Stimulated activated CD4-positive, alpha-beta T cell treated with anti-CD3 and anti-CD28 coated beads, Interleukin-15, amount 100 ng/mL, for 48 hours (primary cell): ENCODE results near the gene CEP89.
"Not testable (repeated sequence)": the region's sequence is repeated elsewhere in the genome, so short reads cannot be mapped to it uniquely, and the experiment has no call there.

Experiments used
- DNase-seq, 2 donors: peaks; one replicate each; pipeline ENCODE4 v3.0.0-alpha.2; 2020; ENCODE audit warnings: low read depth in 2 of 2

CEP89 gene

DNA sequence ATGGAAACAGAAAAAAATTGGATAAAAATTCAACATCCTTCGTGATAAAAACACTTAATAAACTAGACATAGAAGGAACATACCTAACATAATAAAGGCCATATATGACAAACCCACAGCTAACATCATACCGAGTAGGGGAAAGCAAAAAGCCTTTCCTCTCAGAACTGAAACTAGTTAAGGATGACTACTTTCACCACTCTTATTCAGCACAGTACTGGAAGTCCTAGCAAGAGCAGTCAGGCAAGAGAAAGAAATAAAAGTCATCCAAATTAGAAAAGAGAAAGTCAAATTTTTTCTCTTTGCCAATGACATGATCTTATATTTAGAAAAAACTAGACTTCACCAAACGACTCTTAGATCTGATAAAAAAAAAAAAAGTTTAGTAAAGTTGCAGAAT, 76.4 kb downstream of the CEP89 start:
- DNase-seq, result no peak

DNA sequence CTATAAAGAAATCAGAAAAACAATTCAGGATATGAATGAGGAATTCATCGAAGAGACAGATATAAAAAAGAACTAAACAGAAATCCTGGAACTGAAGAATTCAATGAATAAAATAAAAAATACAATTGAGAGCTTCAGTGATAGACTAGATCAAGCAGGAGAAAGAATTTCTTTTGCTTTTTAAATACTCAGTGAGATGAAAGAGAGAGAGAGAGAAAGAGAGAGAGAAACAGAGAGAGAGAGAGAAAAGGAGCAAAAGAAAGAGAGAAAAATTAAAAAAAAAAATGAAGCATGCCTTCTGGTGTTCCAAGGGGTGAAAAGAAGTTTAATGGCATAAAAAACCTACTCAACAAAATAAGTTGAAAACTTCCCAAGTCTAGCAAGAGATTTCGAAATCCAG, 80.1 kb downstream of the CEP89 start:
- DNase-seq, result no peak

DNA sequence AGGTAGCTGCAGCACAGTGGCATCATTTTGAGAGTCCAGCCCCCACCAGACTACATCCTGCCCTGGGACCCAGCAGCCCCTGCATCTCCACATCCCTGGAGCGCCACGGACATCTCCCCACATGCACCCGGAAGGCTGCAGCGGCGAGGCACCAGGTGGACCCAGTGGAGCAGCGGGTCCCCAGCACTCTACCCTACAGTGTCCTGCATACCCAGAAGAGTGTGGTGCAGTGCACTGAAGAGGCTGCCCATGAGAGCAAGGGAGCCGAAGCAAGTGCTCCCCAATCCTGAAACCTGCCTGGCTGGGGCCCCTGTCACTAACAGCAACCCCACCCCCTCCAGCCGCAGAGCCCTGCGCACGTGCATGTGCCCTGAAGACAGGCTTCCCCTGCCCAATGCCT, 80.9 kb downstream of the CEP89 start:
- no peak for DNase-seq

DNA sequence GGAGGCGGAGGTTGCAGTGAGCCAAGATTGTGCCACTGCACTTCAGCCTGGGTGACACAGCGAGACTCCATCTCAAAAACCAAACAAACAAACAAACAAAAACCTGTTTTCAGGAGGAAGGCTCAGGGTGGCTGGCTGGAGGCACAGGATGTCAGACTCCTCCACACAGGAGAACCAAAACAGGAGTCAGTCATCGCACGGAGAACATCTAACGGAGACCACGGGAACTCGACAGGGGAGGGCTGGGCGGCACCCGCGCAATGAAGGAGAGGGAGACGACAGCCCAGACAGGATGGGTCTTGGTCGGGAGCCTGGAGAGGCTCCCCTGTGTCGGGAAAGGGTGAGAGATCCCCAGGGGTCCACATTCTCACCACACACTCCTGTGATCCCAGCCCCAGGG, 81.4 kb downstream of the CEP89 start:
- no peak for DNase-seq

- DNase-seq, result no peak
Observed at GRCh38 chr19:32889137-32889934, 82.4 kb downstream of the CEP89 start.

GRCh38 chr19:32887572-32888215, 84.1 kb downstream of the CEP89 start:
- no peak for DNase-seq

DNA sequence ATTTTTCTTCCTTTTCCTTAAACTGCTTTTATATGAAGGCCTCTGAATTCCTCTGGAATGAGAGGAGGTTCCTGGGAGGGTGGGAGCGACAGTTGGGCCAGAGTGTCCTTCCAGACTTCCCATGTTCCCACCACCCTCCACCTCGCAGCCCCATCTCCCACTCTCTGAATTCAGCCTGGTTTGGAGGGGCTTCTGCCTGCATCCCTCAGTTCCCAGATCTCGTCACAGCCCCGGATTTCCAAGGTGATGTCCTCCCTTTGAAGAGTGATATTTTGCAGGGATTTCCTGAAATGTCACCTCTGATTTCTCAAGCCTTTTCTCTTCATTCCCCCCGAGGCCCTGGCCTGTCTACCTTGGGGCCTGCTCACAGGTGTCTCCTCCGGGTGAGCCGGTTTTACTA, 85.5 kb downstream of the CEP89 start:
- DNase-seq, result no peak

- not testable (repeated sequence) for DNase-seq
Observed at GRCh38 chr19:32885255-32885654, 86.5 kb downstream of the CEP89 start.

- DNase-seq, result no peak
Observed at GRCh38 chr19:32881766-32882165, 90.0 kb downstream of the CEP89 start.

DNA sequence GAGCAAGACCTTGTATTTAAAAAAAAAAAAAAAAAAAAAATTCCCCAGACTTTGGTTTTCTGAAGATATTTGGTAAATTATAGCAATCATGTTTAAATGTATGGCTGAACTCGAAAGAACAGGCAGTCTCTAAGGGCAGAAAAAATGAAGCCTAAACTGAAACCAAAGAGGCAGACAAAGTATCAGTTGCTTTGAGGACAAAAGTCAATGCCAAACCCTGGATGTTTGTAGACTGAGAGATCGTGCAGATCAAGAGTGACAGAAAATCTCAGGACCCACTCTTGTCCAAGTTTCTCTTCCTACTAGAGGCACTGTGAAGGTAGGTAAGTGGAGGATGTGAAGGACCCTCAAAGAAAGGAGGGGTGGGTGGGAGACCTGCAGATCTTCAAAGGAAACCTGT, 91.1 kb downstream of the CEP89 start:
- no peak for DNase-seq

GRCh38 chr19:32879741-32880140, 92.0 kb downstream of the CEP89 start:
- DNase-seq, result no peak

DNA sequence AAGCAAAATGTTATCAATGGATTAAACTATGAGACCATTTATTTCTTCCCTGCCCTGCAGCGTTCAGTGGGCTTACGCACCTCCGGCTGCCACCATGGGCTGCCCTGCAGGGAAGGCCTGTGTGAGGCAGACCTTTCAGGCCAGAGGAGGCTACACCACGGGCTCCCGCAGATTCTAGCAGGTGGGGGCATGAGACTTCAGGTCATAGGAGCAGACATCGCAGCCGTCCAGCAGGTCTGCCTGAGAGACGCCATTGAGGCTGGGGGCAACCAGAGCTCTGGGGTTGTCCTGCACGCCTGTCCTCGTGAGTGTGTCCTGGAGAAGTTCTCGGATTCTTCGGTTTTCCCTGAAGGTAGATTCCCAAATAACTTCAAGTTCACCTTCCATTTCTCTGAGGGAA, 92.8 kb downstream of the CEP89 start:
- DNase-seq, result no peak

DNA sequence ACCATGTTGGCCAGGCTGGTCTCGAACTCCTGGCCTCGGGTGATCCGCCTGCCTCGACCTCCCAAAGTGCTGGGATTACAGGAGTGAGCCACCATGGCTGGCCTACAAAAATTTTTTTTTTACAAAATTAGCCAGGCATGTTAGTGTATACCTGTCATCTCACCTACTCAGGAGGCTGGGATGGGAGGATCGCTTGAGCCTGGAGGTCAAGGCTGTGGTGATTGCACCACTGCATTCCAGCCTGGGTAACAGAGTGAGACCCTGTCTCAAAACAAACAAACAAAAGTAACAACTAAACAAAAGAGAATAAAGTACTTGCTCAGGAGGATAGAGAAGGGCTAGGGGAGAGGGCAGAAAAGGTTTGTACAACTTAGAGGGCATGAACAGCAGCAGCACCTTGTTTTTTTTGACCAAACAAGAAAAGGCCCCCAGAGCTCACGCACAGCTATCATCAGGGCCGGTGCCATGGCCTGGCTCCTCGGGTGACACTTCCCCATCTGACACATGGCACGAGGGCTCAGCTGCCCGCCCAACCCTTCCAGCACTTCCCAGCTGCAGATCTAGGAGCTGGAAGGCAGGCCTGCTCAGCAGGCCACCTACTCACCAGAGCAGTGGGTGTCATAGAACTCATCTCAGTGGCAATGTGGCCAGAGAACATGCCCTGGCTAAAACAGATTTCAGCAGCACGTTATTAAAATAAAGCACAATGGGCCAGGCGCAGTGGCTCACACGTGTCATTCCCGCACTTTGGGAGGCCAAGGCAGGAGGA, 93.6 kb downstream of the CEP89 start:
- DNase-seq, result no peak

DNA sequence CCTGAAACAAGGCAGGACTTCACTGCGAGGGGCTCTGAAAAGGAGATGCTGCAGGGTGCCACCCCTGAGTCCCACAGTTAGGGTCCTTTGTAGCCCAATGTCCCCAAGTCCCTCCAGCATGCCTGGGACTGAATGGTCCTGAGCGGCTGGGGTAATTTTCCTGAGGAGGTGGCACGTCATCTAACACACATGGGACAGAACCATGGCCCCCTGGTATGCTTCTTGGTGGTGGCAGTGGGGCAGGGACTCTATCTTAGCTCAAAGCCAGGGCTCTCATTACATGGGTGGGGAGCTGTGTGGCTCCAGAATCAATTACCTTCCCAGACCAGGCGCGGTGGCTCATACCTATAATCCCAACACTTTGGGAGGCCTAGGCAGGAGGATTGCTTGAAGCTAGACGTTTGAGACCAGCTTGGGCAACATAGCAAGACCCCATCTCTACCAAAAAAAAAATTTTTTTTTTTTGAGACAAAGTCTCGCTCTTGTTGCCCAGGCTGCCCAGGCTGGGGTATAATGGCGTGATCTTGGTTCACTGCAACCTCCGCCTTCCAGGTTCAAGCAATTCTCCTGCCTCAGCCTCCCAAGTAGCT, 94.3 kb downstream of the CEP89 start:
- DNase-seq, result no peak

DNA sequence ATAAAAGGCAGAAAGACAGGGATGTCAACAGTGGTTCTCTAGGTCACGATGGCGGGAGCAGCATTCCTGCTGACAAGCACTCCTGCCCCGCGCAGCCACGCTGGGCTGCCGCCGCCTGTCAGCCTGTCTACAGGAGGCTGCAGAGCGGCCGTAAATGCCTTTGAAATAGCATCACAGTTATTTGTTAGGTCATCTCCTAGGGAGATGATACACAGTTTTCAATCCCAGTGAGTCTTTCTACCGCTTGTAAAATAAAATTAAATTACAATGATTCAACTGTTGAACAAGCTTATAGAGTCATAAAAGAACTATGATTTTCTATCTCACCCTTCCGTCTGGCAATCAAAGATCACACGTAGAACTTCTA, 94.9 kb downstream of the CEP89 start:
- no peak for DNase-seq

- no peak for DNase-seq
Observed at GRCh38 chr19:32876236-32876918, 95.4 kb downstream of the CEP89 start.

GRCh38 chr19:32875428-32875827, 96.3 kb downstream of the CEP89 start:
- DNase-seq, result no peak

- DNase-seq, result no peak
Observed at GRCh38 chr19:32874605-32875004, 97.2 kb downstream of the CEP89 start.

GRCh38 chr19:32873247-32873959, 98.4 kb downstream of the CEP89 start:
- DNase-seq, result peak in 1 of 2 donors; percentile 22

DNA sequence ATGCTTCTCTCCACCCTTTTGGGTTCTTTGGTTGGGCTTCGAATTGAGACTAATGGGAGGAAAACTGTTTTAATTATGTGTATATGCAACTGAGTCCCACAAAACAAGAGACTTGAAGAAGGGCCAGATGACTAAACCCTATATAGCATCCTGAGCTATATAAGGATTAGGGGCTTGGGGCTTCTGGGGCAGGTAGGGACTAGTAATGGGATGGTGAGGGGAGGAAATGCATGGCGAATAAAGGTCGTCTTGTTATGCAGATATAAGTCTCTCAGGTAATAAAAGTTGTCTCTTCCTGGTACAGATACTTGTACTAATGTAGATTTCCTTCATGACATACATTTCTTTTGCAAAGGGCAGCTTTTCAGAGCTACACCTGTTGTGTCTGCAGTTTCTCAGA, 99.4 kb downstream of the CEP89 start:
- DNase-seq, result no peak

GRCh38 chr19:32870981-32871451, 100.7 kb downstream of the CEP89 start:
- no peak for DNase-seq
